Colonic mucosa (tissue), 4 donors: ENCODE results near the gene JPT2. TPM values are rescaled to one million over a fixed set of nuclear protein-coding genes. Genes with fewer than 3 reads are reported as not detected.

Experiments used
- DNase-seq: peaks from one replicate; pipeline ENCODE4 v3.0.0-alpha.2; 2020
- H3K27ac ChIP-seq: fragments of 200-600 bp; one replicate; pipeline ENCODE4 v1.8.0; 2021
- H3K27me3 ChIP-seq: fragments of 200-600 bp; one replicate; pipeline ENCODE4 v1.8.0; 2021
- H3K36me3 ChIP-seq: fragments of 200-600 bp; one replicate; pipeline ENCODE4 v1.8.0; 2021
- H3K4me1 ChIP-seq: fragments of 200-600 bp; one replicate; pipeline ENCODE4 v1.8.0; 2021; ENCODE audit warnings: mild to moderate bottlenecking
- H3K4me3 ChIP-seq: fragments of 200-600 bp; one replicate; pipeline ENCODE4 v1.8.0; 2021
- H3K9ac ChIP-seq, 2 donors: one replicate each; pipeline ENCODE4 v1.7.0; 2013; ENCODE audit warnings: control low read depth in 2 of 2, low read depth in 2 of 2, low read length in 2 of 2
- H3K9me3 ChIP-seq: fragments of 200-600 bp; one replicate; pipeline ENCODE4 v1.8.0; 2021
- intact Hi-C: fragments of 100-400 bp; cut with DNase I; formaldehyde crosslinking; loops from one replicate; pipeline ENCODE4 v1.14.1; 2022
- total RNA-seq, 2 donors: library from RNA; stranded (reverse); fragmentation: NEBNext Ultra II Directional in 1 of 2; extraction: Animal tissue kit (Norgen Biotek cat#: 25700) in 1 of 2; gene quantifications; one replicate each; pipeline ENCODE4 v1.2.1, GENCODE V29; 2021
- TF ChIP-seq, protein P1 (sequence below): fragments of 200-600 bp; IDR thresholded peaks from one replicate; pipeline ENCODE4 v1.8.0; 2022; ENCODE audit warnings: antibody characterized with exemption, mild to moderate bottlenecking
- donor health status: healthy.
- donor health status: DM: no; HTN: no; CAD: no.
- donor health status: DM: no; HTN: no; CAD: no.

Gene JPT2
- total RNA-seq, 2 donors from 2014 or later = 53.5 to 123 TPM

DNA sequence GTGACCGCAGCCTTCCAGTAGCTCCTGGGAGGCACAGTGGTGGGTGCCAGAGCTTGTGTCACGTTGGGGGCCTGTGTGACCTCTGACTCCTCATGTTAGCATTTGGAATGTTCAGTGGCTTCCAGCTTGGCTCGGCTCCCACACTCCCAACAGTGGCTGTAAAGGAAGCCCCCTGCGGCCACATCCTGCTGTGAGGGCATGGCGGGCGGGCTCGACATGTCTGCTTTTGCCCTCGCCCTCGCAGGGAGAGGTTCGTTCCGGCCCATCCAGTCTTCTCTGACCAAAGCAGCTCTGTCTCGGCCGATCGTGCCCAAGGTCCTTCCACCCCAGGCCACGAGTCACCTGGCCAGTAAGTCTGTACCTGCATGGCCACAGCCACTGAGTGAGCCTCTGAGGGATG, 12.2 kb upstream of the JPT2 start:
- Histone ChIP-seq H3K4me3 (no peak overlapping the region), H3K27me3 (no peaks in the 10 kb centered on the region), H3K4me1 (no peaks in the 10 kb centered on the region), H3K9me3 (no peaks in the 10 kb centered on the region), H3K27ac (no peak overlapping the region), H3K36me3 (peaks cover 20% of the 10 kb centered on the region), H3K9ac (no peak overlapping the region)
- intact Hi-C loops = no loop called here
- DNase-seq = no peak
- TF ChIP-seq, protein P1, sequence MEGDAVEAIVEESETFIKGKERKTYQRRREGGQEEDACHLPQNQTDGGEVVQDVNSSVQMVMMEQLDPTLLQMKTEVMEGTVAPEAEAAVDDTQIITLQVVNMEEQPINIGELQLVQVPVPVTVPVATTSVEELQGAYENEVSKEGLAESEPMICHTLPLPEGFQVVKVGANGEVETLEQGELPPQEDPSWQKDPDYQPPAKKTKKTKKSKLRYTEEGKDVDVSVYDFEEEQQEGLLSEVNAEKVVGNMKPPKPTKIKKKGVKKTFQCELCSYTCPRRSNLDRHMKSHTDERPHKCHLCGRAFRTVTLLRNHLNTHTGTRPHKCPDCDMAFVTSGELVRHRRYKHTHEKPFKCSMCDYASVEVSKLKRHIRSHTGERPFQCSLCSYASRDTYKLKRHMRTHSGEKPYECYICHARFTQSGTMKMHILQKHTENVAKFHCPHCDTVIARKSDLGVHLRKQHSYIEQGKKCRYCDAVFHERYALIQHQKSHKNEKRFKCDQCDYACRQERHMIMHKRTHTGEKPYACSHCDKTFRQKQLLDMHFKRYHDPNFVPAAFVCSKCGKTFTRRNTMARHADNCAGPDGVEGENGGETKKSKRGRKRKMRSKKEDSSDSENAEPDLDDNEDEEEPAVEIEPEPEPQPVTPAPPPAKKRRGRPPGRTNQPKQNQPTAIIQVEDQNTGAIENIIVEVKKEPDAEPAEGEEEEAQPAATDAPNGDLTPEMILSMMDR = no peak

DNA sequence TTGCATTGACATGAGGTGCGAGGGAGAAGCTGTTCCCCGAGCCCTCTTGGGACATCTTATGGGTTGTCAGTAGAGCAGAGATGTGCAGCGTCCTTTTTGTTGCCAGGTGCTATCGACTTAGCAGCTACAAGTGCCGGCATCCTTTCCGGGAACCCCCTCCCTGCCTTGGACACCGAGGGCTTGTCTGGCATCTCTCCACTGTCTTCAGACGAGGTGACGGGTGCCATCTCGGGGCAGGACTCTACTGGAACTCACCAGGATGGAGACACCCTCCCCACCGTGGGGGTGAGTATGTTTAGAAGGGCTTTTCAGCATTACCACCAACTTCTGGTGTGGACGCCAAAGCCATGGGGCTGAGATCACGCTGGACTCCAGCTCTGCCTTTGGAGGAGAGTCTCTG, 11.8 kb upstream of the JPT2 start:
- H3K9me3 ChIP-seq = no peaks in the 10 kb centered on the region
- no peak for DNase-seq
- TF ChIP-seq, protein P1 = no peak
- H3K27ac ChIP-seq = no peak overlapping the region
- peaks cover 23% of the 10 kb centered on the region for H3K36me3 ChIP-seq
- H3K4me1 ChIP-seq = no peaks in the 10 kb centered on the region
- no peak overlapping the region for H3K9ac ChIP-seq
- intact Hi-C loops = no loop called here
- H3K27me3 ChIP-seq = no peaks in the 10 kb centered on the region
- no peak overlapping the region for H3K4me3 ChIP-seq

DNA sequence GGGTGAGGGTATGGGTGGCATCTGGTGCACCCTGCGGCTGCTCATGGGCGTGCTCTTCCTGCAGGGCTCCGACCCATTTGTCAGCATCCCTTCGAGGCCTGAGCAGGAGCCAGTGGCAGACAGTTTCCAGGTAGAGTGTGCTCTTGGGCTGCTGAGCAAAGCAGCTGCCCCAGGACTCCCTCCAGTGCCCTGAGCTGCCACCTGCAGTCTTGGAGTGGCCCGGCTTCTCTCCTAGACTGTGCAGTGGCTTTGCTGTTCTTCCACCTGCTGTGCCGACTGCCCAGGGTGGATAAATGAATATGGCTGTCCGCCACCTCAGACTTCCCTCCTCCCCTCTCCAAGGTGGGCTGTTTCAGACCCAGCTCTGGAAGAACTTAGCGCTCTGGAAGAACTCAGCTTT, 10.8 kb upstream of the JPT2 start:
- H3K9me3 ChIP-seq = no peaks in the 10 kb centered on the region
- TF ChIP-seq, protein P1 = no peak

DNA sequence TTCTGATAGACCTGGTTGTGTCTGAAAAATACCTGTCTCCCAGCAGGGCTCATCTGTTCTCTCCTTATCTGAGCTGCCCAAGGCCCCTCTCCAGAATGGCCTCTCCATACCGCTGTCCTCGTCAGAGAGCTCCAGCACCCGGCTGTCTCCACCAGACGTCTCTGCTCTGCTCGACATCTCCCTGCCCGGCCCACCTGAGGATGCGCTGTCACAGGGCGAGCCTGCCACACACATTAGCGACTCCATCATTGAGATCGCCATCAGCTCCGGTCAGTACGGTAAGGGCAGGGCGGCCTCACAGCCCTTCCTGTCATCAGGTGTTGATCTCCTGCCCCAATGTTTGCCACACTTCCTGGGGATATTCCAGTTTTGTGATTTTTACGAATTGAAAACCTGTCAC, 10.2 kb upstream of the JPT2 start:
- intact Hi-C loops = no loop called here
- no peak overlapping the region for H3K4me3 ChIP-seq
- no peak overlapping the region for H3K27ac ChIP-seq
- H3K4me1 ChIP-seq = no peaks in the 10 kb centered on the region
- H3K9ac ChIP-seq = no peak overlapping the region
- no peaks in the 10 kb centered on the region for H3K9me3 ChIP-seq
- no peaks in the 10 kb centered on the region for H3K27me3 ChIP-seq
- H3K36me3 ChIP-seq = peaks cover 19% of the 10 kb centered on the region
- DNase-seq = no peak
- TF ChIP-seq, protein P1 = no peak

More for the DNA sequence above, 10.8 kb upstream of the JPT2 start:
- Histone ChIP-seq H3K4me1 (no peaks in the 10 kb centered on the region), H3K27me3 (no peaks in the 10 kb centered on the region), H3K36me3 (peaks cover 24% of the 10 kb centered on the region), H3K9ac (no peak overlapping the region), H3K4me3 (no peak overlapping the region), H3K27ac (no peak overlapping the region)
- intact Hi-C loops = no loop called here
- no peak for DNase-seq

DNA sequence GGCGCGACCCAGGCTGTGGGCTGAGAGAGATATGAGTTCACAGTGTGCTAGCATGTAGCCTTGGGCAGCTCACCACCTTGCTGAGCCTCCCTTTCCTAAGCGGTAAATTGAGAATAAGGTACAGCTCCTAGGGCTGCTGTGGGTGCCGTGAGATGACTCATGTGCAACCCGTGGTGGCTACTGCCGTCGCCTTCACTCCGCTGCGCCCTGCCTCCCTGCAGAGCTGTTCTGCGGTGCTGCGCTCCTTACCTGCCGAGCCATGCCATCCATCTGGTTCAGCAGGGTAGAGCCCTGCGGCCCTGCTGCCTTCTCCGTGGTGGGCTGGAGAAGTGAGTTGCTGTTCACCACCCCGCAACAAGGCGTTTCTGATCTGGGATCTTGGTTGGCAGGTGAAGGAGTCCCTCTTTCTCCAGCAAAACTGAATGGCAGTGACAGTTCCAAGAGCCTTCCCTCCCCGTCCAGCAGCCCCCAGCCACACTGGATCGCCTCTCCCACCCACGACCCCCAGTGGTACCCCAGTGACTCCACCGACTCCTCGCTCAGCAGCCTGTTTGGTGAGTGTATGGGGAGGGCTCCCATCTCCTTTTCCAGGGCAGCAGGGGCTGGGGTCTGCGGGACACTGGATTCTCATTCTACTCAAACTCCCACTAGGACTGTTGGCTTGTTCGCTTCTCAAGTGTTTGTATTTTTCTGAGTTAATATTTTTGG, 9.3 kb upstream of the JPT2 start:
- Histone ChIP-seq H3K4me1 (no peaks in the 10 kb centered on the region), H3K9ac (no peak overlapping the region), H3K36me3 (peaks cover 12% of the 10 kb centered on the region), H3K27ac (no peak overlapping the region), H3K27me3 (no peaks in the 10 kb centered on the region), H3K9me3 (no peaks in the 10 kb centered on the region), H3K4me3 (no peak overlapping the region)
- no peak for DNase-seq
- TF ChIP-seq, protein P1 = no peak
- intact Hi-C loops = no loop called here
